ENCODE measurements around the gene FREM1.

FREM1 gene

GRCh38 chr9:14909181-14909580, 1.0 kb downstream of the FREM1 start:
- no peak for DNase-seq

GRCh38 chr9:14908295-14909180, 1.7 kb downstream of the FREM1 start:
- no peak for DNase-seq

- DNase-seq: no peak
These were observed 2.5 kb downstream of the FREM1 start for GRCh38 chr9:14907696-14908095.

GRCh38 chr9:14907360-14907685, 2.9 kb downstream of the FREM1 start:
- no peak for DNase-seq

- no peak for DNase-seq
These were observed 3.4 kb downstream of the FREM1 start for GRCh38 chr9:14906644-14907359.

GRCh38 chr9:14906000-14906399, 4.2 kb downstream of the FREM1 start:
- no peak for DNase-seq

GRCh38 chr9:14903040-14903439, 7.2 kb downstream of the FREM1 start:
- no peak for DNase-seq

- no peak for DNase-seq
These were observed 7.7 kb downstream of the FREM1 start for GRCh38 chr9:14902561-14902960.

GRCh38 chr9:14899815-14900193, 10.4 kb downstream of the FREM1 start:
- no peak for DNase-seq

- no peak for DNase-seq
These were observed 11.0 kb downstream of the FREM1 start for GRCh38 chr9:14899042-14899814.

GRCh38 chr9:14895806-14896205, 14.4 kb downstream of the FREM1 start:
- DNase-seq: no peak

GRCh38 chr9:14893280-14893679, 16.9 kb downstream of the FREM1 start:
- no peak for DNase-seq

- no peak for DNase-seq
These were observed 18.9 kb downstream of the FREM1 start for GRCh38 chr9:14891332-14891731.

GRCh38 chr9:14889451-14889850, 20.8 kb downstream of the FREM1 start:
- no peak for DNase-seq

- DNase-seq: no peak
These were observed 21.4 kb downstream of the FREM1 start for GRCh38 chr9:14888875-14889274.

- DNase-seq: no peak
These were observed 22.0 kb downstream of the FREM1 start for GRCh38 chr9:14888272-14888671.

- DNase-seq: no peak
These were observed 23.1 kb downstream of the FREM1 start for GRCh38 chr9:14887149-14887548.

- DNase-seq: no peak
These were observed 26.8 kb downstream of the FREM1 start for GRCh38 chr9:14883310-14883944.

- DNase-seq: no peak
These were observed 28.1 kb downstream of the FREM1 start for GRCh38 chr9:14882090-14882489.

- DNase-seq: no peak
These were observed 29.2 kb downstream of the FREM1 start for GRCh38 chr9:14881006-14881405.

- no peak for DNase-seq
These were observed 40.1 kb downstream of the FREM1 start for GRCh38 chr9:14870090-14870489.

- no peak for DNase-seq
These were observed 40.6 kb downstream of the FREM1 start for GRCh38 chr9:14869671-14870070.

Data from hippocampal formation (tissue), 2 donors.